SK-N-MC (cell line): ENCODE measurements around the gene NPLOC4.

Experiments
- DNase-seq: peaks from one replicate; pipeline ENCODE4 v3.0.0-alpha.2; 2011; ENCODE audit warnings: low read depth, low spot score
- H3K27ac ChIP-seq: fragments of 200-600 bp; sonication (generic); 2 replicates; pipeline ENCODE4 v1.5.1; 2016; ENCODE audit warnings: mixed run types
- H3K36me3 ChIP-seq: fragments of 200-600 bp; sonication (generic); 2 replicates; pipeline ENCODE4 v1.6.1; 2017; ENCODE audit warnings: antibody characterized with exemption, low read length, mixed read lengths; ENCODE audit not compliant: insufficient read depth
- H3K4me3 ChIP-seq: fragments of 200-600 bp; sonication (generic); 2 replicates; pipeline ENCODE4 v1.5.1; 2016
- H3K9ac ChIP-seq: fragments of 200-600 bp; sonication (generic); 2 replicates; pipeline ENCODE4 v1.8.0; 2017; ENCODE audit warnings: mixed run types, mixed read lengths; ENCODE audit not compliant: insufficient read length
- H3K9me3 ChIP-seq: fragments of 200-600 bp; sonication (generic); 2 replicates; pipeline ENCODE4 v1.6.1; 2017; ENCODE audit warnings: low read depth, mild to moderate bottlenecking, antibody characterized with exemption, low read length, moderate library complexity, mixed read lengths
- EZH2 ChIP-seq: fragments of 200-600 bp; sonication (generic); IDR thresholded peaks from one replicate; pipeline ENCODE4 v1.6.1; 2017; ENCODE audit warnings: antibody characterized with exemption
- FOXP2 ChIP-seq: optimal IDR thresholded peaks from 2 replicates; pipeline ENCODE3; 2011; ENCODE audit warnings: mild to moderate bottlenecking, moderate library complexity; ENCODE audit not compliant: insufficient read depth; ENCODE audit errors: extremely low read length, control extremely low read depth
- POLR2AphosphoS5 ChIP-seq: IDR thresholded peaks from 2 replicates; pipeline ENCODE4 v1.6.1; 2012; ENCODE audit warnings: mild to moderate bottlenecking, low read depth, low read length, borderline replicate concordance

The NPLOC4 gene

GRCh38 chr17:81553018-81553615 lies 83.8 kb downstream of the NPLOC4 start:
- H3K27ac ChIP-seq = peak overlapping the region; percentile 71
- H3K36me3 ChIP-seq = peaks cover 30% of the 10 kb centered on the region
- TF ChIP-seq FOXP2 (no peak), EZH2 (no peak), POLR2AphosphoS5 (peak; percentile 65)
- DNase-seq = peak; percentile 34
- peak overlapping the region; percentile 47 for H3K9ac ChIP-seq
- H3K4me3 ChIP-seq = peak overlapping the region; percentile 92
- no peaks in the 10 kb centered on the region for H3K9me3 ChIP-seq

- Histone ChIP-seq H3K36me3 (peaks cover 24% of the 10 kb centered on the region), H3K27ac (peak within 1 kb of the TSS; percentile 71)
- peak; percentile 57 for TF ChIP-seq POLR2AphosphoS5
- no peak for TF ChIP-seq EZH2
Measured at GRCh38 chr17:81552244-81553017, 84.5 kb downstream of the NPLOC4 start, which contains the start of gene FAAP100. Gene FAAP100, minus strand, starts transcription at chr17:81552353. Its CDS starts 23 bp downstream, at chr17:81552330.

GRCh38 chr17:81551458-81552243 lies 85.3 kb downstream of the NPLOC4 start:
- TF ChIP-seq POLR2AphosphoS5 (no peak; the same call in 1 of the 2 replicates), EZH2 (no peak), FOXP2 (no peak)
- peak overlapping the region; percentile 56; the same call in 1 of the 2 replicates for H3K27ac ChIP-seq
- H3K9ac ChIP-seq = peak overlapping the region; percentile 80
- DNase-seq = no peak
- no peaks in the 10 kb centered on the region for H3K9me3 ChIP-seq
- peaks cover 25% of the 10 kb centered on the region; the same call in 1 of the 2 replicates for H3K36me3 ChIP-seq
- peak overlapping the region; percentile 92 for H3K4me3 ChIP-seq

More at GRCh38 chr17:81552244-81553017, 84.5 kb downstream of the NPLOC4 start, which contains the start of gene FAAP100:
- Histone ChIP-seq H3K9ac (peak within 1 kb of the TSS; percentile 80), H3K4me3 (peak within 1 kb of the TSS; percentile 92), H3K9me3 (no peaks in the 10 kb centered on the region)
- no peak for DNase-seq

- no peak overlapping the region for H3K27ac ChIP-seq
- peak overlapping the region; percentile 80 for H3K9ac ChIP-seq
Measured at GRCh38 chr17:81550830-81551457, 86.0 kb downstream of the NPLOC4 start.

GRCh38 chr17:81550285-81550684 lies 86.6 kb downstream of the NPLOC4 start:
- DNase-seq = no peak
- Histone ChIP-seq H3K4me3 (no peak overlapping the region), H3K9me3 (no peaks in the 10 kb centered on the region), H3K36me3 (peaks cover 28% of the 10 kb centered on the region; the same call in 1 of the 2 replicates), H3K27ac (no peak overlapping the region), H3K9ac (no peak overlapping the region)
- TF ChIP-seq POLR2AphosphoS5 = no peak
- TF ChIP-seq FOXP2 = no peak
- no peak for TF ChIP-seq EZH2

More at GRCh38 chr17:81550830-81551457, 86.0 kb downstream of the NPLOC4 start:
- TF ChIP-seq EZH2 (no peak), POLR2AphosphoS5 (no peak), FOXP2 (no peak)
- Histone ChIP-seq H3K9me3 (no peaks in the 10 kb centered on the region), H3K4me3 (peak overlapping the region; percentile 92), H3K36me3 (peaks cover 26% of the 10 kb centered on the region; the same call in 1 of the 2 replicates)
- no peak for DNase-seq

DNA sequence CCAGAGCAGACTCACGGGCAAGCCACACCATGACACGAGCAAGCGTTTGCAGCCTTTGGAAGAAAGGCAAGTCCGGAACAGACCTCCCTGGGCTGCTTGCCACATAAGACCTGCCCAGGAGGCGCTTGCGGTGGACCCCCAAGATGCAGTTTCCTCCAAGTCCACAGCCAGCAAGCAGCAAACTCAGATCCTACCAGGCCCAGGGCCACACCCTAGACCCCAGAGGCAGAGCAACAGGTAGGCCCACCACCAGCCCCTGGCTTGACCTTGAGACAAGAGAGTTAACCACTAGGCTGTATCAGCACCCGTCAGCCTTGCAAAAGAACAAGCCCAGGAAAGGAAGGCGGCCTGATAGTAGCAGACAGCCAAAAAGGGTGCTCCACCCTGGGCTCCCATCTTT lies 87.1 kb downstream of the NPLOC4 start:
- Histone ChIP-seq H3K4me3 (no peak overlapping the region), H3K36me3 (peaks cover 31% of the 10 kb centered on the region; the same call in 1 of the 2 replicates), H3K9me3 (no peaks in the 10 kb centered on the region), H3K27ac (no peak overlapping the region), H3K9ac (no peak overlapping the region)
- TF ChIP-seq EZH2 = no peak
- no peak for TF ChIP-seq POLR2AphosphoS5
- TF ChIP-seq FOXP2 = no peak
- DNase-seq = no peak

GRCh38 chr17:81549031-81549557 lies 87.8 kb downstream of the NPLOC4 start:
- TF ChIP-seq FOXP2 = no peak
- no peak for TF ChIP-seq POLR2AphosphoS5
- no peak for TF ChIP-seq EZH2
- Histone ChIP-seq H3K36me3 (peaks cover 34% of the 10 kb centered on the region; the same call in 1 of the 2 replicates), H3K4me3 (no peak overlapping the region)

DNA sequence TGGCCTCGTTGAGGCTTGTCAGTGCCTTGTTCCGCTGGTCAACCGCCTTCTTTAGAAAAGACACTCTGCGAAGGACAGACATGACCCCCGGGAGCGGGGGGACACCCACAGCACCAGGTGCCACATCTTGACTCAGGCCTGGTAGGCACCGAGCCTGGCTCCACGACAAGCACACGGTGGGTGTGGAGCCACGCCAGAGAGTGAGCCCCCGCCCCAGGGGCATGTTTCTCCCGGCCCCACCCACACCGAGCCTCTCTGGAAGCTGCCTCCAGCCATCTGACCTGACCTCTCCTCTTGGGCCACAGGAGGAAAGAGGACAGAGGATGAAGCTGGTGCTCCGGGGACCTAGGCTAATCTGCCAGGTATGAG lies 89.3 kb downstream of the NPLOC4 start:
- no peak overlapping the region for H3K9ac ChIP-seq
- no peak overlapping the region for H3K27ac ChIP-seq
- no peak for DNase-seq
- no peak overlapping the region for H3K4me3 ChIP-seq
- H3K9me3 ChIP-seq = no peaks in the 10 kb centered on the region
- H3K36me3 ChIP-seq = peaks cover 34% of the 10 kb centered on the region; the same call in 1 of the 2 replicates
- TF ChIP-seq FOXP2 = no peak
- TF ChIP-seq POLR2AphosphoS5 = no peak
- no peak for TF ChIP-seq EZH2

More at GRCh38 chr17:81549031-81549557, 87.8 kb downstream of the NPLOC4 start:
- no peak overlapping the region for H3K27ac ChIP-seq
- DNase-seq = no peak
- no peaks in the 10 kb centered on the region for H3K9me3 ChIP-seq
- no peak overlapping the region for H3K9ac ChIP-seq
